Measurements from ENCODE around the gene OR52W1. TPM values are rescaled to one million over a fixed set of nuclear protein-coding genes. Genes with fewer than 3 reads are reported as not detected.

Gene OR52W1
- total RNA-seq, 1 donor = not detected

- no peak overlapping the region for H3K4me3 ChIP-seq (ENCODE audit: low read depth, low read length)
- no peak for TF ChIP-seq CTCF (IDR thresholded peaks at IDR 0.05; ENCODE audit: insufficient read depth, low read length)
- peak; percentile 30 for DNase-seq (ENCODE audit: low read depth)
Observed at GRCh38 chr11:6202041-6202440, 3.0 kb downstream of the OR52W1 start.

DNA sequence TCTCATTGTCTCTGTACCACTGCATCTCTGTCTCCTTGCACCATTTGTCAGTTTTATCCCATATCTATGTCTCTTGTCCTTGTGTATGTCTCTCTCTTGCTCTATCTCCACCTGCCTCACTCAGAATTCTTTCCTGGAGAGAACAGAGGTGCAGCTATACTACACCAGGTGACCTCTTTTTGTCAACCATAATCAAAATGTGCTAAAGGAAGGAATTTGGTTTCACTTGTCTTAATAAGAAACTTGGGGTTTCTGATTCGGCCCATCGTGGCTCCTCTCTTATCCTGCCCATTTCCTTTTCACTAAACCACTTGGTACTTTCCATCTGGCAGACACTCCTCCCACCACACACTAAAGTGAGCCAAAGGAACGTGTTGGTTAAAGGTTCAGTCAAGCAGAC lies 4.3 kb downstream of the OR52W1 start:
- H3K4me3 ChIP-seq (ENCODE audit: low read depth, low read length) = no peak overlapping the region
- no peak for TF ChIP-seq CTCF (IDR thresholded peaks at IDR 0.05; ENCODE audit: insufficient read depth, low read length)
- no peak for DNase-seq (ENCODE audit: low read depth)

DNA sequence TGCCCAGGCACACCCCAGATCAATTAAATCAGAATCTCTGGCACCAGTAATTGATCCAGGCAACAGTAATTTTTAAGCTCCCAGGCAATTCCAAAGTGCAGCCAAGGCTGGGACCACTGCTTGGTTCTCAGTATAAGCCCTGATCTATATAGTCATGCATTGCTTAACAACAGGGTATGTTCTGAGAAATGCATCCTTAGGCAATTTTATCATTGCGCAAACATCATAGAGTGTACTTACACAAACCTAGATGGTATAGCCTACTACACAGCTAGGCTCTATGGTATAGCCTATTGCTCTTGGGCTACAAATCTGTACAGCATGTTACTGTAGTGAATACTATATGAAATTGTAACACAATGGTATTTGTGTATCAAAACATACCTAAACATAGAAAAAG lies 5.7 kb downstream of the OR52W1 start:
- H3K4me3 ChIP-seq (ENCODE audit: low read depth, low read length) = no peak overlapping the region
- DNase-seq (ENCODE audit: low read depth) = no peak
- TF ChIP-seq CTCF (IDR thresholded peaks at IDR 0.05; ENCODE audit: insufficient read depth, low read length) = no peak

DNA sequence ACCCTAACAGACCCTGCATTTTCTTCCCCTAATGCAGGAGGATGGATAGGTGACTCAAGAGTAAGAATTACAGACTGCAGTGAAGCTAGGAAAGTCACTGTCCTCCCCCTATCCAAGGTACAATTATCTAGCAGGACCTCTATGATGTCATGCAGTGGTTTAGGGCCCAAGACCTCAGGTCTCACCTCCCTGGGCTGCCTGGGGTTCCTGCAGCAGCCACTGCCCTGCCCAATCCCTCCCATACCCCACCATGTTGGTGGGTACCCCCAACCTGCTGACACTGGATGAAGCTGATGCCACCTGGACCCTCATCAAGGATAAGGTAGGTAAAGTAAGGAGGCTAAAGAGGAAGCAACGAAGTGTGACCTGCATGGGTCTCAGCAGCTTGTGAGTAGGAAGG lies 6.3 kb downstream of the OR52W1 start, which contains the start of gene C11orf42:
TSS of gene C11orf42 (plus strand) at position 192 of the 400 bp plus-strand sequence. CDS start at position 251, 59 bp downstream.
- DNase-seq (ENCODE audit: low read depth) = no peak
- TF ChIP-seq CTCF (IDR thresholded peaks at IDR 0.05; ENCODE audit: insufficient read depth, low read length) = no peak
- no peak within 1 kb of the TSS for H3K4me3 ChIP-seq (ENCODE audit: low read depth, low read length)

- DNase-seq (ENCODE audit: low read depth) = no peak
- no peak overlapping the region for H3K4me3 ChIP-seq (ENCODE audit: low read depth, low read length)
- TF ChIP-seq CTCF (IDR thresholded peaks at IDR 0.05; ENCODE audit: insufficient read depth, low read length) = no peak
Observed at GRCh38 chr11:6206456-6207180, 7.6 kb downstream of the OR52W1 start.

DNA sequence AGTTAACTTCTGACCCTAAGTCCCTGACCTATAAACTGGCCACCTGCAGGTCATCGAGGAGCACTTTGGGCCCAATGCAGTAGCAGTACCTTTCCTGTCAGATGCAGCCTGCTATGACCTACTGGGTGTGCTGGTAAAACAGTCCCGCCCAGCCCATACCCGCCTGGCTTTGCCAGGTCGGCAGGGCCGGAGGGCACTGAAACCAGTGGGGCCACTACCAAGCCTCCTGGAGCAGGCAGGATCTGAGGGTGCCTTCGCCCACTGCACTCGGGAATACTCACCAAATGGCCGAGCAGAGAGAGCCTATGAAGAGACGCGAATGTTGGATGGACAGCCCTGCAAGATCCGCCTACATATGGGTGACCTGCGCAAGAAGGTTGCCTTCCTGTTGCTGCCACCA lies 10.8 kb downstream of the OR52W1 start:
- no peak for DNase-seq (ENCODE audit: low read depth)

More for the DNA sequence above, 10.8 kb downstream of the OR52W1 start:
- H3K4me3 ChIP-seq (ENCODE audit: low read depth, low read length) = no peak overlapping the region
- no peak for TF ChIP-seq CTCF (IDR thresholded peaks at IDR 0.05; ENCODE audit: insufficient read depth, low read length)
